GM21529 (cell line): Measurements from ENCODE around the gene HS3ST4.

Experiments
- ATAC-seq: cut with Tn5 transposase; IDR thresholded peaks from one replicate; pipeline ENCODE4 v1.9.1; 2021; ENCODE audit not compliant: unreplicated experiment

The HS3ST4 gene

DNA sequence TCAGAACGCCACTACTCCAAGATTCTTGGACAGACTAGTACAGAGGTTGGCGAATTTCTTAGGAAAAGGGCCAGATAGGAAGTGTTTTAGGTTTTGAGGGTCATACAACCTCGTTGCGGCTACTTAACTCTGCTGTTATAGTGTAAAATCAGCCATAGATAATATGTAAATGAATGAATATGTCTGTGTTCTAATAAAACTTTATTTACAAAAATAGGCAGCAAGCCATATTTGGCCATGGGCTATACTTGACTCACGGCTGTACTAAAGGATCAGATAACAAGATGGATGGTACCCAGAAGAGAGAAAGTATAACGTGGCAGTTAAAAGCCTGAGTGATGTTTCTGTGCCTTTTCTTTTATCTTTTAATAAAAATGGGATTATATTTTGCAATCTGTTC is 125.5 kb downstream of the HS3ST4 start:
- no peak for ATAC-seq

- no peak for ATAC-seq
Measured at GRCh38 chr16:25817876-25818275, 126.1 kb downstream of the HS3ST4 start.

DNA sequence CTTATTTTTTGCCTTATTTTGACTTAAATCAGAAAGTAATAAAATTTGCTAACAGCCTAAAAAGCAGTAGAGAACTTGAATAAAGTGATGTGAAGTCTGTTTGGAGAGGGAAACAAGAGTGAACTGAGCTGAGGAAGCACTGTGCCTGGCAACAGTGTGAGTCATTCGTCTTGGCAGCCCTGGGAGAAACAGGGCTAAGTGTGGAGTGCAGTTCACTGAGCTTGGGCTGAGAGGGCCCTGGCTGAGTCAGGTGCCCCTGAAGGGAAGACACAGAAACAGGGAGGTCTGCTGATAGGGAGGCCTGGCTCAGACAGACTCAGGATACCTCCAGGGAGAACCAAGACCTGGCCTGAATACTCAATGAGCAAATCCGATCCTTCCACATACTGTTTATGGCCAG is 132.1 kb downstream of the HS3ST4 start:
- no peak for ATAC-seq

GRCh38 chr16:25827709-25828108 is 135.9 kb downstream of the HS3ST4 start:
- no peak for ATAC-seq

DNA sequence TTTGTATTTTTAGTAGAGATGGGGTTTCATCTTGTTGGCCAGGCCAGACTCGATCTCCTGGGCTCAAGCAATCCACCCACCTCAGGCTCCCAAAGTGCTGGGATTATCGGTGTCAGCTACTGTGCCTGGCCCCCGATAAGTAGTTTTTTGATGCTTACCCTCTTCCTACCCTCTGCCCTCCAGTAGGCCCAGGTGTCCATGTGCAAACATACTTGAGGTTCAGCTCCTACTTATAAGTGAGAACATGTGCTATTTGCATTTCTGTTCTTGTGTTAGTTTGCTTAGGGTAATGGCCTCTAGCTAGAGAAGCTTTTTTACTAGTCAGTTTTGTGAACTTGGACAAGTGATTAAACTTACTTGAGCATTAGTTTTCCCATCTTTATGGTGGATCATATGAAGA is 136.8 kb downstream of the HS3ST4 start:
- ATAC-seq = no peak

GRCh38 chr16:25832291-25832690 is 140.5 kb downstream of the HS3ST4 start:
- ATAC-seq = no peak

DNA sequence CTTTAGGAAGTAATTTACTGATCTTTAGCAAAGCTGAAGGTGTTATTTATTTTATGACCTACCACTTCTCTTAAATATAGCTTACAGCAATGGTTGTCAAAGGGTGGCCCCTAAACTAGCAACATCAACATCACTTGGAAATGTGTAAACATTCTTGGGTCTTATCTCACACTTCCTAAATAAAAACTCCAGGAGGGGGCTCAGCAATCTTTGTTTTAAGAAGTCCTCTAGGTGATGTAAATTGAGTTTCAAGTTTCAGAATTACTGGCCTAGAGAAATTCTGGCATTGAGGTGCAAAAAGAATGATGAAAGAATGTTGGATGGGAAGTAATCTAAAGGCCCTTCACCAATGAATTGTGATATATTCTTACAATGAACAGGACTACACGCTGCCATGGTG is 142.3 kb downstream of the HS3ST4 start:
- ATAC-seq = no peak

- ATAC-seq = no peak
Measured at GRCh38 chr16:25835126-25835525, 143.4 kb downstream of the HS3ST4 start.

DNA sequence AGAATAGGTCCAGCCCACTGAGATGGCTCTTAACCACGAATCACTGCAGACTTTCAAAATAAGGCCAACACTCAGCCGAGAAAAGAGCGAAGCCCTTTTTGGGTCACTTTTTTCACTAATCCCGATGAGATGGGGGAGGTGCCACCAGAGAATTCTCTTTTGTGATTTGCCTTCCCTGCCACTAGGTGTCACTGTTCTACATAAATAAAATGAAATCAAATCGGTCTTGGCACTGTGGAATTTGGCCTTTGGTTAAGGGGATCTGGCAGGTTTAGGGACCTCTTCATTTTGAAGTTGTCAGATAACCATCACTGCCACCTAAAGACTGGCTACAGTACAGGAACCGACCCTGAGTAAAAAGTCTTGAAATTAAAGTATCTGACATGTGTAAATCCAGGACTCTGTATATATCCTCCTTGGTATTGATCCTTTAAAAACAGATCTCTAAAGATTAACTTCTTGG is 147.0 kb downstream of the HS3ST4 start:
- ATAC-seq = no peak

DNA sequence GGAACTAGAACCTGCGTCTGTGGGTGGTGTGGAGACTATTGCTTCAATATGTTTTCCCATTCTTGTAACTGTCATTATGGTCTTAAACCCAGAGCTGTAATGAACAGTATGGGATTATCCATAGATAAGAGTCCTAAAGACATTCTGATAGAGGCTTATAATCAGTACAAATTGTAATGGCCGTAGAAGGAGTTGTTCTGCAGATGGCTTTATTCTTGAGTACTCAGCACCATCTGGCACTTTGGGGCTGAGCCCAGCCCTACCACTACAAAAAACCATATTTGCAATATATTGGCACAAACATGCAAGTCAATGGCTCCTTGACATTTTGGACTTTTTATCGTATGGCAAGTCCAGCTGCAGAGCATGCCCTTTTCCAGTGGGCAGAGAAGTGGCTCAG is 150.0 kb downstream of the HS3ST4 start:
- ATAC-seq = no peak

DNA sequence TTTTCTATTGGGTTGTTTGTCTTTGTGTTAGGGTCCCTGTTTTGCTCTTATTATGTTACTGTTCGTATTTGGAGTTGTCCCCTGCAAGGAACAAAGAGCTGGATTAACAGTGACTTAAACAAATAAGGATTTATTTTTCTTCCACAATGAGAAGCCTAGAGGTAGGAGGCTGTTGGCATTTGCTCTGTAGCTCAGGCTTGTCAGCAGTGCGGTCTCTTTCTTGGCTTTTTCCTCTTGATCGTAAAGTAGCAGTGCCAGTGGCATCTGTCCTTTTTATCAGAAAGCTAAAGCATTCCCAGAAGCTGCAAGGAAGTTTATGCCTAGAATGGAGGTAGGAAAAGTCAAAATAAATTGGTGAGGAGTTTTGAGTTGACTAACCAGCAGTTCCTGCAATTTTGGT is 154.1 kb downstream of the HS3ST4 start:
- ATAC-seq = no peak

DNA sequence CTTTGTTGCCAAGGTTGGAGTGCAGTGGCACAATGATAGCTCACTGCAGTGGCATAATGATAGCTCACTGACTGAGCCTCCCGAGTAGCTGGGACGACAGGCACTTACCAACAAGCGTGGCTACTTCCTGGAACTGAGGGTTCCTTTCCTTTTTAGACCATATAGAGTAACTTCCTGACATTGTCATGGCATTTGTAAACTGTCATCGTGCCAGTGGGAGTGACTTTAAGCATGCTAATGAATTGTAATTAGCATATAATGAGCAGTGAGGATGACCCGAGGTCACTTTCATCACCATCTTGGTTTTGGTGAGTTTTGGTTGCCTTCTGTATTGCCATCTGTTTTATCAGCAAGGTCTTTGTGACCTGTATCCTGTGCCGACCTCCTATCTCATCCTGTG is 162.4 kb downstream of the HS3ST4 start:
- no peak for ATAC-seq

GRCh38 chr16:25855063-25855462 is 163.3 kb downstream of the HS3ST4 start:
- no peak for ATAC-seq

DNA sequence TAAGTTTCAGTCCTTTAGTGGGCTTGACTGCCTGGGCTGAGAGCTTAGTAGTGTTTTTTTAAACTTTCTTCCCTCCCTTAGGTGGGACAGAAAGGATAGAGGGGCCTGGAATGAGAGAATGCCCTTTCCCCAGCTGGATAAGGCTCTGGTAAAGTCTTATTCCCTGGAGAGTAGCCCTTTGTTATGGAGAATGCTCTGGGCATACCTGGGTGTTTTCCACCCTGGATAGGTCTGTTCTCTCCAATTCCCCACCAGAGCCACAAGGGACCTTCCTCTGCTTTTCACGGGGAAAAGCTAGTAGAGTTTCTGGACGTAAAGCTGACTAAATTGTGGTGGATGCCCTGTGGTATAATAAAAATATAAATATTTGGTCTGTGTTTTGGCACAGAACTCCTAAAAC is 164.1 kb downstream of the HS3ST4 start:
- ATAC-seq = no peak

GRCh38 chr16:25859645-25860044 is 167.9 kb downstream of the HS3ST4 start:
- no peak for ATAC-seq

DNA sequence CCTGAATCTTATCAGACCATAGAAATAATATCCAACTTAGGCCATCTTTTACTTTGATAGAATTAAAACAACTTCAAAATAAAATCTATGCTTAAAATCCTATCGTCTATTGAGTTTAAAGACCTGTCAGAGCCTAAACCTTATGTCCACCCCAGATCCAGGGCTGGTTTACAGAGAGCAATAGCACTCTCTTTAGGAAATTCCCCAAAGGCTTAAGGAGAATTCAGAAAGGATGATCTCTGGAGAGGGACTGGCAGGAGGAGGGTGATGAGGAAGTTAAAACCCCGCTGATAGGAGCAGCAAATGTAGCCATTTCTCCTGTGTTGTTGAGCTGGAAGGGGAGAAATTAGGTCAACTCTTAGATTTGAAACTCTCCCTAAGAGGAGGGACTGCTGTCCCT is 175.3 kb downstream of the HS3ST4 start:
- ATAC-seq = no peak

- ATAC-seq = no peak
Measured at GRCh38 chr16:25868106-25868505, 176.3 kb downstream of the HS3ST4 start.

- ATAC-seq = no peak
Measured at GRCh38 chr16:25868706-25869370, 177.1 kb downstream of the HS3ST4 start.

- ATAC-seq = no peak
Measured at GRCh38 chr16:25872369-25873070, 180.8 kb downstream of the HS3ST4 start.

GRCh38 chr16:25874196-25874595 is 182.4 kb downstream of the HS3ST4 start:
- no peak for ATAC-seq

- ATAC-seq = no peak
Measured at GRCh38 chr16:25875956-25876598, 184.3 kb downstream of the HS3ST4 start.

GRCh38 chr16:25877103-25877502 is 185.3 kb downstream of the HS3ST4 start:
- no peak for ATAC-seq
